HEK293T (cell line): ENCODE measurements around the gene XIAP.
A peak's percentile ranks its signal among the peaks of the same experiment; 100 is the strongest.
"Not testable (repeated sequence)": the region's sequence is repeated elsewhere in the genome, so short reads cannot be mapped to it uniquely, and the experiment has no call there.

Experiments used
- CTCF ChIA-PET: fragments of 350-600 bp; formaldehyde crosslinking; extraction: SDS; loops from one replicate; lab custom pipeline; 2021; ENCODE audit warnings: antibody characterized with exemption, inconsistent platforms; lab: Yijun Ruan, JAX
- POLR2A ChIA-PET: fragments of 350-600 bp; formaldehyde crosslinking; extraction: SDS; loops from one replicate; lab custom pipeline; 2020; ENCODE audit warnings: antibody characterized with exemption, inconsistent platforms; lab: Yijun Ruan, JAX
- DNase-seq: peaks from one replicate; pipeline ENCODE4 v3.0.0; 2012; ENCODE audit warnings: mixed read lengths; ENCODE audit errors: extremely low spot score
- ARNT ChIP-seq: fragments of 450-650 bp; IDR thresholded peaks from 2 replicates; pipeline ENCODE4 v1.6.1; 2017; ENCODE audit warnings: mild to moderate bottlenecking
- BHLHE40 ChIP-seq: fragments of 450-650 bp; IDR thresholded peaks from 2 replicates; pipeline ENCODE4 v1.6.1; 2016; ENCODE audit warnings: mild to moderate bottlenecking, moderate library complexity, borderline replicate concordance
- CTBP1 ChIP-seq: fragments of 450-650 bp; IDR thresholded peaks from 2 replicates; pipeline ENCODE4 v1.6.1; 2016; ENCODE audit warnings: borderline replicate concordance
- ELF4 ChIP-seq: fragments of 450-650 bp; IDR thresholded peaks from 2 replicates; pipeline ENCODE4 v1.6.1; 2017; ENCODE audit warnings: antibody characterized with exemption
- FOXA1 ChIP-seq: fragments of 450-650 bp; IDR thresholded peaks from 2 replicates; pipeline ENCODE4 v1.6.1; 2016; ENCODE audit warnings: mild to moderate bottlenecking
- FOXK2 ChIP-seq: fragments of 450-650 bp; IDR thresholded peaks from 2 replicates; pipeline ENCODE4 v1.6.1; 2016; ENCODE audit warnings: mild to moderate bottlenecking
- FOXM1 ChIP-seq: fragments of 450-650 bp; IDR thresholded peaks from 2 replicates; pipeline ENCODE4 v1.6.1; 2017; ENCODE audit warnings: mild to moderate bottlenecking, borderline replicate concordance
- HDGF ChIP-seq: fragments of 450-650 bp; IDR thresholded peaks from 2 replicates; pipeline ENCODE4 v1.6.1; 2017; ENCODE audit warnings: antibody characterized with exemption, borderline replicate concordance
- L3MBTL2 ChIP-seq: fragments of 450-650 bp; conservative IDR thresholded peaks from 2 replicates; pipeline ENCODE4 v1.6.1; 2016; ENCODE audit warnings: mild to moderate bottlenecking
- LEF1 ChIP-seq: fragments of 450-650 bp; IDR thresholded peaks from 2 replicates; pipeline ENCODE4 v1.6.1; 2017; ENCODE audit warnings: mild to moderate bottlenecking, borderline replicate concordance
- NFRKB ChIP-seq: fragments of 450-650 bp; IDR thresholded peaks from 2 replicates; pipeline ENCODE4 v1.6.1; 2016; ENCODE audit warnings: mild to moderate bottlenecking, moderate library complexity
- PKNOX1 ChIP-seq: fragments of 450-650 bp; IDR thresholded peaks from 2 replicates; pipeline ENCODE4 v1.6.1; 2016
- SP1 ChIP-seq: fragments of 450-650 bp; IDR thresholded peaks from 2 replicates; pipeline ENCODE4 v1.6.1; 2017
- SUZ12 ChIP-seq: fragments of 450-650 bp; IDR thresholded peaks from 2 replicates; pipeline ENCODE4 v1.6.1; 2016; ENCODE audit warnings: mild to moderate bottlenecking
- TARDBP ChIP-seq: fragments of 450-650 bp; IDR thresholded peaks from 2 replicates; pipeline ENCODE4 v1.6.1; 2016
- ZNF384 ChIP-seq: fragments of 450-650 bp; IDR thresholded peaks from 2 replicates; pipeline ENCODE4 v1.6.1; 2016

The XIAP gene

GRCh38 chrX:123923211-123923610 is 63.4 kb downstream of the XIAP start:
- CTCF ChIA-PET, result no interaction called here
- TF ChIP-seq TARDBP (no peak), FOXM1 (no peak), SUZ12 (no peak), ZNF384 (no peak), SP1 (no peak), PKNOX1 (no peak), FOXK2 (no peak), CTBP1 (no peak), ARNT (no peak), LEF1 (no peak), ELF4 (no peak), BHLHE40 (no peak), NFRKB (no peak), L3MBTL2 (no peak), HDGF (no peak), FOXA1 (no peak)
- DNase-seq, result no peak
- POLR2A ChIA-PET, result no interaction called here

- ChIA-PET POLR2A (no interaction called here), CTCF (no interaction called here)
- TF ChIP-seq ELF4 (no peak), FOXM1 (no peak), TARDBP (no peak), FOXK2 (no peak), NFRKB (no peak), ZNF384 (no peak), FOXA1 (no peak), SUZ12 (no peak), HDGF (no peak), LEF1 (no peak), SP1 (no peak), ARNT (no peak), L3MBTL2 (no peak), CTBP1 (no peak), PKNOX1 (no peak), BHLHE40 (no peak)
- no peak for DNase-seq
Measured at GRCh38 chrX:123924186-123924585, 64.3 kb downstream of the XIAP start.

GRCh38 chrX:123927845-123928244 is 68.0 kb downstream of the XIAP start:
- TF ChIP-seq FOXA1 (no peak), ELF4 (no peak), ARNT (no peak), HDGF (no peak), CTBP1 (no peak), FOXK2 (no peak)
- CTCF ChIA-PET, result no interaction called here
- POLR2A ChIA-PET, result no interaction called here
- DNase-seq, result no peak

GRCh38 chrX:123932055-123932454 is 72.2 kb downstream of the XIAP start:
- POLR2A ChIA-PET, CTCF ChIA-PET, DNase-seq: not testable (repeated sequence)

GRCh38 chrX:123943074-123943473 is 83.2 kb downstream of the XIAP start:
- DNase-seq, result no peak
- TF ChIP-seq NFRKB, result no peak
- TF ChIP-seq ZNF384, result 0 out of 2 replicates have a peak, but pooled peaks have one; percentile 8
- ChIA-PET CTCF (no interaction called here), POLR2A (no interaction called here)

GRCh38 chrX:123943488-123943887 is 83.6 kb downstream of the XIAP start:
- DNase-seq, result no peak
- TF ChIP-seq PKNOX1 (0 out of 2 replicates have a peak, but pooled peaks have one; percentile 18), LEF1 (no peak)
- POLR2A ChIA-PET, result no interaction called here
- CTCF ChIA-PET, result no interaction called here

GRCh38 chrX:123949846-123950245 is 90.0 kb downstream of the XIAP start:
- TF ChIP-seq SUZ12, result no peak
- no peak for TF ChIP-seq L3MBTL2
- TF ChIP-seq LEF1, result no peak
- no peak for TF ChIP-seq CTBP1
- CTCF ChIA-PET, result no interaction called here
- no peak for DNase-seq
- POLR2A ChIA-PET, result no interaction called here
